Superior temporal gyrus (tissue), 1 donor: Measurements from ENCODE around the gene QPCT.
"Not testable (repeated sequence)": the region's sequence is repeated elsewhere in the genome, so short reads cannot be mapped to it uniquely, and the experiment has no call there.

Experiments used
- DNase-seq: peaks from one replicate; pipeline ENCODE4 v3.0.0-alpha.2; 2016; ENCODE audit errors: extremely low spot score

Gene QPCT

GRCh38 chr2:37357530-37357929, 13.1 kb downstream of the QPCT start:
- no peak for DNase-seq

- DNase-seq = no peak
These were observed 14.0 kb downstream of the QPCT start for GRCh38 chr2:37358466-37358865.

GRCh38 chr2:37361216-37361815, 16.9 kb downstream of the QPCT start:
- no peak for DNase-seq

GRCh38 chr2:37361994-37362698, 17.7 kb downstream of the QPCT start:
- DNase-seq = no peak

- DNase-seq = no peak
These were observed 19.9 kb downstream of the QPCT start for GRCh38 chr2:37364351-37364750.

- DNase-seq = no peak
These were observed 21.2 kb downstream of the QPCT start for GRCh38 chr2:37365669-37366068.

- no peak for DNase-seq
These were observed 22.3 kb downstream of the QPCT start for GRCh38 chr2:37366773-37367172.

GRCh38 chr2:37367310-37367709, 22.9 kb downstream of the QPCT start:
- DNase-seq = no peak

- no peak for DNase-seq
These were observed 23.6 kb downstream of the QPCT start for GRCh38 chr2:37367984-37368383.

- no peak for DNase-seq
These were observed 26.2 kb downstream of the QPCT start for GRCh38 chr2:37370666-37371065.

GRCh38 chr2:37372000-37372399, 27.6 kb downstream of the QPCT start:
- DNase-seq = no peak

GRCh38 chr2:37375741-37376288, 31.4 kb downstream of the QPCT start:
- DNase-seq = no peak

GRCh38 chr2:37376421-37377186, 32.2 kb downstream of the QPCT start:
- no peak for DNase-seq

GRCh38 chr2:37377187-37377532, 32.7 kb downstream of the QPCT start:
- DNase-seq = no peak

- DNase-seq = no peak
These were observed 34.0 kb downstream of the QPCT start for GRCh38 chr2:37378411-37378810.

- DNase-seq = no peak
These were observed 35.5 kb downstream of the QPCT start for GRCh38 chr2:37379881-37380296.

GRCh38 chr2:37380787-37381186, 36.4 kb downstream of the QPCT start:
- DNase-seq = not testable (repeated sequence)

- DNase-seq = not testable (repeated sequence)
These were observed 39.8 kb downstream of the QPCT start for GRCh38 chr2:37384261-37384660.

- DNase-seq = no peak
These were observed 42.9 kb downstream of the QPCT start for GRCh38 chr2:37387148-37387835.

- DNase-seq = no peak
These were observed 43.6 kb downstream of the QPCT start for GRCh38 chr2:37388074-37388473.

GRCh38 chr2:37389395-37389794, 45.0 kb downstream of the QPCT start:
- DNase-seq = no peak
